ENCODE results near the gene MAPKAPK2.

The MAPKAPK2 gene

DNA sequence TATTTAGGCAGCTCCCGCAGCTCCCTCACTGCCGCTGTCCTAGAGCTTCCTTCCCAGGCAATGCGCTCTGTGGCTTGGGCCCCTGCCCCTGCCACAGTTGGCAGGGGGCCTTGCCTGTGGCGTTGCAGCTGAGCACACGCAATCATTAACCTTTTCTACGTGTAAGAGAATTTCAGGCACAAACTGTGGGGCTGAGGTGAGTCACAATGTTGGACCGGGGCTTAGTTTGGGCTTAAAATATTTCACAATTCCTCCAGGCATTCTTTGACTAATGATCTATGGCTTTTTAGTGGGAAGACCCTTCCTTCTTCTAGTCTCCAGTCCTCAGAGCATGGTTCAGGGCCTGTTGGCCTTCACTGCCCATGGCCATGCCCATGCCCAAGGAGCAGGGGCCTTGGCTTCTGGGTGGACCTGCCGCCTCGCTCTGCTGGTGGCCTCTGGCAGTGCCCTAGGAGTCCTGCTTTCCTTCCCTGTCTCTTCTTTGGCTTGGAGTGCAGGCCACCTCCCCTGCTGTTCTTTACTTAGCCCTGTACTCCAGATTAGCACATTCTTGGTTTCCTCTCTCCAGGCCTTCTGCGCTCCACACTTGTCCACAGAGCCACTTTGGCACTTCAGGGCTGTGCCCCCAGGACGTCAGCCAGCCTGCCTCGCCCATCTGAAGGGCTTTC lies 39.2 kb downstream of the MAPKAPK2 start:
- no peak for DNase-seq

DNA sequence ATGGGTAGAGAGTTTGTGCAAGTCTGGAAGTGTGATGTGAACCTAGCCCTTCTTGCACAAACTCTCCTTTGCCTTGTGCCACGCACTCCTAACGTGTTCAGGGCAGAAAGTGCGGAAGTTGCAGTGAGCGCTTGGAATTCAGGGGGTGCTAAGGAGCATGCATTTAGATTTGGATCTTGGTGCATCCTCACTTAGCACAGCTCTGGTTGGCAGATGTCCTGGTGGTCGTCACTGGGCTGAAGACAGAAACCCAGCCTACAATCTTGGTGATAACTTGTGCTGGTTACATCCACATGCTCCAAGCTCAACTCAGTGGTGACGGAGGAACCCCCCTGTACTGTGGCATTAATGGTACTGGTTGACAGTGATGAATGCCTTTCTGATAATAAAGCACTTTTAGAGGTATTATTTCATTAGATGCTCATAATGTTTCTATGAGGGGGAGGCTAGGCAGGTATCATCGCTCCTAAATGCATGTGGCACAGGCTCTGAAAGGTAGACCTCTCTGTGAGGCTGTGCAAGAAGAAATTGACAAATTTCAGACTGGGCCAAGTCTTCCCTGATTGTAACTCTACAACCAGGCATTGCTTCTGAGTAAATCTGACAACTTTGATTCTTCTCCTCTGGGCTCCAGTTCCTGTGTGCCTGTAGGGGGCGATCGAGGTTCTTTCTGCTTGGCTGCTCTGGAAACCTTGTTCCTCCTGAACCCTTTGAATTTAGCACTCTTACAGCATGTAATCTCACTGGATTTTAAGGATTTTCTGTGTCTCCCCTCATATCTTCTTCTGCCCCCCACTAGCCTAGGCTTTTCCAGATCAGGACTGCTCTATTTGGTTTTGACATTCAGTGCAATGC lies 40.6 kb downstream of the MAPKAPK2 start:
- DNase-seq, result peak; percentile 13

DNA sequence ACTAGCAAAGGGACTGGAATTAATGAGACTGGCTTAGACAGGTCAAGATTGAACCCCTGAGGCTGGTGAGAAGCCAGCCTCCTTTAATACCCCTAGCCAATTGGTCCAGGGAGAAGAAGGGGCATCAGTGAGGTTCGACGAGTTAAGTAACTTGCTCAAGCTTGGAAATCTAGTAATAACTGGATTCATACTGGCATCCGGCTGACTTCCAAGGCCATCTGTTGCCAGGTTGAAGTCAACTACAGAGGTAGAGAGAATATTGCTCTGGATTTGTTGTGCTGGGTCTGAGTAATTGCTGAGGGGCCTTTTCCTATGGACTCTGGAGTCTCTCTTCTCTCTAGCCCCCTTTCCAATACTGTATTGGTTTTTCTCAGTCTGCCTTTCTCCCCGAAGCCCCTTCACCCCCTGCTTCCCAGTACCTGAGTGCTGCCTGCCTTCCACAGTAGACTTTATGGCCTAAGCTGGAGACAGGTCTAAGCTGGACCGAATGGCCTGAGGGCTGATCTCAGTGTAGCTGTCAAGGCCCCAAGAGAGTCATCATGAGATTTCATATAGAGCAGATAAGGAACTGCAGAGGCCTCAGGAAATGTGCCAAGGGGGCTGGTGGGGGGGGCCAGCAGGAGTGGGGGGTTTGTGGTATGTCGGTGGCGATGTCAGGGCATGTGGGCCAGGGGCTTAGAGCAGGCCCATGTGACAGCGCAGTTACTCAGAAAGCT lies 43.4 kb downstream of the MAPKAPK2 start:
- no peak for DNase-seq

DNA sequence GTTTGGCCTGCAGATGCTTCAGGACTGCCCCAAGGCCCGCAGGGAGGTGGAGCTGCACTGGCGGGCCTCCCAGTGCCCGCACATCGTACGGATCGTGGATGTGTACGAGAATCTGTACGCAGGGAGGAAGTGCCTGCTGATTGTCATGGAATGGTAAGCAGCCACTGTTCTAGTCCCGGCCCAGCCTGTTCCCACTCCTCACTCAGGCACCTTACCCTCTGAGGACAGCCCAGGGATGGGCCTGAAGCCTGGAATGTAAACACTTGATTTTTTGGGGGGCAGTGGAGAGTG lies 43.9 kb downstream of the MAPKAPK2 start:
- no peak for DNase-seq

DNA sequence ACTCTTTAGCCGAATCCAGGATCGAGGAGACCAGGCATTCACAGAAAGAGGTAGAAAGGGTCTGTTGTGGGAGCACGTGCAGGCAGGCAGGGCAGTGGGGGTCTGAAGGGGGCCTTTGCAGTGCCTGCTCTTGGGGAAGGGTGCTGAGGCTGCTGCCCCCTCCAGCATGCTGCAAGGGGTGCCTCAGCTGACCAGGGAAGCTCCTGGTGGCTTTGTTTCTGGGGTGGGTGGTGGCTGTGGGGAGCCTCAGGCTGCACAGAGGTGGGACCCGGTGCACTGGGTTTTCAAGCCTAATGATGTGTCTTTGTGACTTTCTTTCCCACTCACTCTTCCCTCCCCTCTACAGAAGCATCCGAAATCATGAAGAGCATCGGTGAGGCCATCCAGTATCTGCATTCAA lies 44.3 kb downstream of the MAPKAPK2 start:
- no peak for DNase-seq

DNA sequence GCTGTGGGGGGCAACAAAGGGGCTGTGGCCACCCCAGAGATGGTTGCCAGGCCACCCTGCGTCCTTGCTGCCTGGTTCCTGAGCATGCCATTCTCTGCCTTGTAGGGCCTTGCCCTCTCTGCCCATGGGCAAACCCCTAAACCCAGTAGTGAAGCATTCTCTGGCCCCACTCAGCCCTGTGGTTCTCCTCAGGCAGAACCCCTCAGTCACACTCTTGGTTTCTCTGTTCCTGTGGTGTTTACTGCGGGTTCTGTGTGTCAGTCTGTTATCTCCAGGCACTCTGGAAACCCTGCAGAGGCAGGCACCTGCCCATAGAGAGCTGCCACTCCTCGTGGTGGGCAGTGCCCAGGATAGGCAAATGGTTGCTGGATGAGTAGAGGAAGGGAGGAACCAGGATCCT lies 44.8 kb downstream of the MAPKAPK2 start:
- DNase-seq, result no peak

DNA sequence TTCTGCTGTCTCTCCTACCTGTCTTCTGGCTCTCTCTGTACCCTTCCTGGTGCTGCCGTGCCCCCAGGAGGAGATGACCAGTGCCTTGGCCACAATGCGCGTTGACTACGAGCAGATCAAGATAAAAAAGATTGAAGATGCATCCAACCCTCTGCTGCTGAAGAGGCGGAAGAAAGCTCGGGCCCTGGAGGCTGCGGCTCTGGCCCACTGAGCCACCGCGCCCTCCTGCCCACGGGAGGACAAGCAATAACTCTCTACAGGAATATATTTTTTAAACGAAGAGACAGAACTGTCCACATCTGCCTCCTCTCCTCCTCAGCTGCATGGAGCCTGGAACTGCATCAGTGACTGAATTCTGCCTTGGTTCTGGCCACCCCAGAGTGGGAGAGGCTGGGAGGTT lies 47.8 kb downstream of the MAPKAPK2 start:
- no peak for DNase-seq

DNA sequence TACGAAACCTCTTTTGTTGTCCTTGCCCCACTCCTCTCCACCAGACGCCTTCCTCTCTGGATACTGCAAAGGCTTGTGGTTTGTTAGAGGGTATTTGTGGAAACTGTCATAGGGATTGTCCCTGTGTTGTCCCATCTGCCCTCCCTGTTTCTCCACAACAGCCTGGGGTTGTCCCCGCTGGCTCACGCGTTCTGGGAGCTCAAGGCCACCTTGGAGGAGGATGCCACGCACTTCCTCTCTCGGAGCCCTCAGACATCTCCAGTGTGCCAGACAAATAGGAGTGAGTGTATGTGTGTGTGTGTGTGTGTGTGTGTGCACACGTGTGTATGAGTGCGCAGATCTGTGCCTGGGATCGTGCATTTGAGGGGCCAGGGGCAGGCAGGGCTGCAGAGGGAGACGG lies 48.3 kb downstream of the MAPKAPK2 start:
- no peak for DNase-seq

DNA sequence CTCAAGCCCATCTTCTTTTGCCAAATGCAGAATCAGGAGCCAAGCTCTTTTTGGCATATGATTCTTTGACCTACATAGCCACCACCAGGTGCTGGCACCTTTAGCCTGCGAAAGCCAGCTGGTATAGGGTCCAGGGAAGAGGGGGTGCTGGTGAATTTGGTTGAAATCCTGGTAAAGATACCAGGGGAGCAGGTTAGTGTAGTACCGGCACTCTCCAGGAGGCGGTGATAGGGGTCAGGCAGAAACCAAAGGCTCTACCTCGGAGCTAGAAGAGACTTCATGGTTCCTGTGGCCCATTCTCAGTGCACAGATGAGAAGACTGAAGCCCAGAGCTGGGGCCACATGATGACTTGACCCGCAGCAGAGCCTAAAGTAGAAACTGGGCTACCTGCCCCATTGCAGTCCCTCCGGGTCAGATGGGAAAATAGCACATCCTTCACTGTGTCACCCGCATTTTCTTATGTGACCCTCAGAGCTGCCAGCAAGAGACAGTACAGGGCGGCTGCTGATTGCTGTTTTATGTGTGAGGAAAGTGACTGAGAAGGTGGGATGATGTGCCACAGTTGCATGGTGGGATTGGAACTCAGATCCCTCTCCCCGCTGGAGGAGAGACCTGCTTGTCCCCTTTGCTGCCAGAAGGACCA lies 49.9 kb downstream of the MAPKAPK2 start:
- DNase-seq, result peak; percentile 61

DNA sequence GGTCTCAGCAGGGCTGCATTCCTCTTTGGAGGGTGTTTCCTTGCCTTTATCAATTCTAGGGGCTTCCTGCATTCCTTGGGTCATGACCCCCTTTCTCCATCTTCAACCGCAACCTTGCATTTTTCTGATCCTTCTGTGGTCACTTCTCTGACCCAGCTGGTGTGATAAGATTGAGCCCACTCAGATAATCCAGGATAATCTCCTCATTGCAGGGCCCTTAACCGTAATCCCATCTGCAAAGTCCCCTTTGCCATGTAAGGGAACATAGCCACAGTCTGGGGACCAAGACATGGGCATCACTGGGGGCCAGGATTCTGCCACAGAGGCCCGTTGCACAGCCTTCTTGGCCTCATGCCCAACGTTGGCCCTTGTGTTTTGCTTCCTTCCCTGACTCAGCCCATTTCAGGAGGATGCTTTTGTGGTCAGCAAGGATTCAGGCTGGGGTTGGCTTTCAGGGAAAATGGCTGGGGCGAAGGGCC lies 50.9 kb downstream of the MAPKAPK2 start:
- no peak for DNase-seq

DNA sequence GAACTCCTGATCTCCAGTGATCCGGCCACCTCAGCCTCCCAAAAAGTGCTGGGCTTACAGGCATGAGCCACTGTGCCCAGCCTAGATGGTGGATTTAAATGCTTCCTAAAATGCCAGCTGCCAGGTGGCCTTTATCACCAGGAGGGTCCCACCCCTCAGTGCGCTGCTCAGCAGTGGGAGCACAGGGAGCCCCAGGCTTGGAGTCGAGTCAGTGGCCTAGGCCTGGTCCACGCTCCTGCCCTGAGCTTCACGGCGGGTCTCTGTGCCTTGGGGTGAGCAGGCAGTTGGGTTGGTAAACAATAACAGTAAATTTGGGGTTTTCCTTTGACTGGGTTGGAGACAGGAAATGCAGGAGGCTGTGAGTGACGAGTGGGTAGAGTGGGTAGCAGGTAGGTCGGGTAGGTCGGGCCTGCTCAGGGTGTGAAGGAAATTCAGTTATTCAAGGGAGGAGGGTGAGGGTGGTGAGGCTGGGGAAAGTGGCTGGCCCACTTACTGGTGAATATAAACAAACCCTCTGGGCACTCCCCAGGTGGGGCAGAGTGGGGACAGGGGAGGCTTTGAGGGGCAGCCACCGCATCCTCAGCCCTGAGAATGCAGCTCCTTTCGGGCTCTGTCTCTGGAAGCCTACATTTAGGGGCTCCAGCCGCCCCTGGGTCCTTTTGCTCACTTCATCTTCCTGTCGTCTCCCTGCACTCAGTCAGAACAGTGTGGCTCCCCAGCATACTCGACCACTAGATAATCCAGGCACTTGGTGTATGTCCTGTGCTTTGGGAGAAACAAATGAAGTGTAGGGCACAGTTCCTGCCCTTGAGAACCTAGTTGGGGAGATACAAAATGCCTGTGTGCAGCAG lies 52.4 kb downstream of the MAPKAPK2 start:
- no peak for DNase-seq

DNA sequence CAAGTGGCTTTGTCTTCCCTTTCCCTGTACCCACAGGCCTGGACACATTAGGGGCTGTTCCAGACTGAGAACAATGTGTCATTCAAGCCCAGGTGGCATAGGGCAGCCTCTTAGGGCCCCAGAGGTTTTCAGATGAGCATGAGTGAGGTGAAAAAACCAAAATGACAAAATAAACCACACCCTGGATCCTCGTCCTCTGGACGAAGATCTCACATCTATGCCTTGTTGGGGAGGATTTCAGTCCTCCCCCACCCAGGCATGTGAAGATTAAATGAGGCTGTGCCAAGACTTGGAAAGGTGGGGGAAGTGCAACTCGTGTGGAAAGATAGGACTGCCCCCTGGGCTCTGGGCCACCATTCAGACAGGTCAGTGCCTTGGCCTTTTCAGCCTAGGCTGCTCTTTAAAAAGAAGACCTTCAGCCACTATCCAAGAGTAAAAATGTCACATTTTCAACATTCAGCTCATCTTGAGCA lies 53.1 kb downstream of the MAPKAPK2 start:
- no peak for DNase-seq

DNA sequence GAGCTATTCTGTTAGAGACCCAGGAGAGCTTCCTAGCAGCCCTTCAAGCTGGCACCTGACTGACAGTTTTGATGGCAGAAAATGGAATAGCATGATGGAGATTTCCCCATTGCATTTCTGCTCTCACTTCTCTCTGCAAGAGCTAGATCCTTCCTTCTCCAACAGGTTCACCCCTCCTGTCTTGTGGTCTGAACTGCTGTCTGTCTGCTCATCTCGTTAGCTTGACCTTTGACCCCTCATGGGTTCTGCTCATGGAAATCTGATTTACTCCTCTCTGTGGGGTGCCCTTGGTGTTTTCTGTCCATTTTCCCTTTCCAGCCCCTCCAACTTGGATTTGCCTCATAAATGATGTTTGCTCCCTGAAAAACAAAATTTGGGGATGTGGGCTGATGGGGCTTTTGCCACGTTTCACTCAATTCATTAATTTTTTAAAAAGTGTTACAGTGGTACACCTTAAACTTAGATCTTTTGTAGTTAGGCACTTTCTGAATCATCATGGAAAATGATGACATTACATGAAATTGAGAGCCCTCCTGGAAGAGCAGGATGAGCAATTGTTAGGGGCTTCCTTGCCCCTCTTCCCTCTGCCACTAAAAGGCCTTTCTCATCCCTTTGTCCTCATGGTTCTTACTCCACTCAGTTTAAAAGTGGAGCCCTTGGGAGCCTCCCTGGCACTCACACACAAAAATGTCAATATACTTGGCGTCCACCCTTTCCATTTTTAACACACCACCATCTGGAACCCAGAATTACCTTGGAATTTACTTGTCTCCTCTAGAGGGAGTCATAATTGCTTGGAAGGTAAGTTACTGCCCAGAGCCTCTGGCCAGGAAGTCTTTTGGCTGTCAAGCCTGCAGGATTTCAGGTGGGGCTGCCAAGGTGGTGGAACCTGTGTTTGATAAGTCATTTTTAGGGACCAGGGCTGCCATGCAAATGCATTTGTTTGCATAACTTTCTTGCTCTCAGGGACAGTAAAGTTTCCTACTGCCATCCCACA lies 54.0 kb downstream of the MAPKAPK2 start:
- no peak for DNase-seq

DNA sequence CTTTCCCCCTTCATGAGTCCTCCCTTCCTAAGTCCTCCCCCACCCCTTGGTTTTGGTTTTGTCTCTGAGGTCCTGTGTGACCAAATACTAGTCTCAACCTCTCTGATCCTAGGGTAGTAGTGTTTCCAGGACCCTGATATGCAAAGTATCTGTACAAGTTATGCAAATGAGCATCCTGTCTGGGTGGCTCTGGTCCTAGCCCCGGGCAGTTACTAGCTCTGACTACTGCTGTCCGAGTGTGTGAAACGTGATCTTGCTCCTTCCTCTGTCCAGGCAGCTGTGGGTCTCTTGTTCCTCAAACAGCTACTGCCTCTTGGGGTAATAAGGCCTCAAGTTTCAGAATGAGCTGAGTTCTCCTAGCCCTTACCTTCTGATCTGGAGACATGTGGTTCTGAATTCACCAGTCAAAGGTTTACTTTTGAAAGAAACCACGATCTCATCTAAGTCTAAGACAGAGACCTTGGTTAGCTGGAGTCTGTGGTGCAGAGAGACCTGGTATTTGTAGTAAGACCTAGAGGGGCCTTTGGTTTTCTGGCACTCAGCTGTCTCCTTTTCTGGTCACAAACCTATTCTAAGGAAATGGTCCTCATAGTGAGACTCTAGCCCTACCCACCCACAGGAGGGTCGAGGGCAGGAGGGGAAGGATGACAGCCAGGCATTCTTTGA lies 54.8 kb downstream of the MAPKAPK2 start:
- DNase-seq, result no peak

DNA sequence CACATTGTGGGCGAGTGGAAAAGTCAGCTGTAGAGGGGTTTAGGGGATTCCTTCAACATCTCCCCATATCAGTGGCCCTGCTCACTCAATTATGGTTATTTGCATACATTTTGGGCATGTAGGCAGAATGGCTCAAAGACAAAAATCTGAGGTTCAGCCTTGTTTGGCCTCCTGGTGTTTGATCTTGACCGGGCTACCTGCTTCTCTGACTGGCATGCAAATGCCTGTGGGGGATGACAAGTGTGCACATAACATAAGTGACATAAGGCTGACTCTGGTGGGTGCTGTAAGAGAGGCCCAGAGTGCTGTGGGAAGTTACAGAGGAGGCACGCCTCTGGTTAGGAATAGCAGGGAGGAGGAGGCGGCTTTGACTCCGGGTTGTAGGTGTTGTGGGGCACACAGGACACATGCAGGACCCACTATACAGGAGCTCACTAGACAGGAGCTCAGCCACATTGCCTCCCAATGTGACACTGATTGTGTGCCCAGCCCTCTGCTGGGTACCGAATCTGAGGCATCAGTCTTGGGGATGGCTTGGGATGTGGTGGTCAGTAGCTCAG lies 56.5 kb downstream of the MAPKAPK2 start:
- DNase-seq, result no peak

DNA sequence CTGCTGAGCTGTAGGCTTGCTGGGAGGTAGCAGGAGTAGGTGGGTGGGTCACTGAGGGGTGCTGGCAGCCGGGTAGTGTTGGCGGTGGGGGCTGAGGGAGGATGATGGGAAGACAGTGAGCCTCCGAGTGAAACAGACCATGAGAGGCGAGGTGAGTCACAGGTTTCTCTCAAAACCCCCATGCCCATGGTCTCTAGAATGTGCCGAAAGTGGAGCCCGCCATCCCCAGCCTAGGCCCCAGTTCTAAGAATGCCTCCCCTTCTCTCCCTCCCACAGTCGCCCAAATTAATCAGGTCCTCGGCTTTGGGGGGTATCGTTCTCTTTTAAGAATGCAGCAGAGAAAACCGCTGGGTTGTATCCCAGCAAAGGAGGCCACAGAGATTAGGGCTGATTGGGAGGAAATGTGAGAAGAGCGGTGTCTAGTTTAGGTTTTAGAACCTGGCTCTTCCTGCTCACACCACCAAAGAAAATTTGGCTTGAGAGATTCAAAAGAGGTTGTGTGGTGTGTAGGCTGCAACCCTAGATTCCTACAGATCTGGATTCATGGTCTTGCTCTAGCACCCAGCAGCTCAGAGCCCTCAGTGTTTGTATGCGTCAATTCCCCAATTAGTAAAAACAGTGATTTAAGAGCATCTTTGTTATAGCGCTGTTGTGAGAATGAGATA lies 58.1 kb downstream of the MAPKAPK2 start:
- no peak for DNase-seq

DNA sequence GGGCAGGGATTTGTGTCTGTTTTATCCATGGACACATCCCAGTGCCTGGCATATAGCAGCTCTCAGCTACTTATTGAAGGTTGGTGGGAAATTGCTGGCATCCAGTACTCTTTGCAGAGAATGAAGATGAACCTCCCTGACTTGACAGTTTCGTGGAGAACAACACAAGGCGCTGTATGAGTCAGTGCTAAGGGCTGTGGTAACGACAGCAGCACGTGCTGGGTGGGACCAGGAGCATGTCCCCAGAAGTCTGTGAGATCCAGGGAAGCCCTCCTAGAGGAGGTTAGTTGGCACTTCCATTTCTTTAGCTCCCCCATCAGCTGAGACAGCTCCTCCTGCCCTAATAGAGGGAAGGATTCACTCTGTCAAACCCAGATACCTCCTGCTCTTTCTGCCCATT lies 60.0 kb downstream of the MAPKAPK2 start:
- no peak for DNase-seq

DNA sequence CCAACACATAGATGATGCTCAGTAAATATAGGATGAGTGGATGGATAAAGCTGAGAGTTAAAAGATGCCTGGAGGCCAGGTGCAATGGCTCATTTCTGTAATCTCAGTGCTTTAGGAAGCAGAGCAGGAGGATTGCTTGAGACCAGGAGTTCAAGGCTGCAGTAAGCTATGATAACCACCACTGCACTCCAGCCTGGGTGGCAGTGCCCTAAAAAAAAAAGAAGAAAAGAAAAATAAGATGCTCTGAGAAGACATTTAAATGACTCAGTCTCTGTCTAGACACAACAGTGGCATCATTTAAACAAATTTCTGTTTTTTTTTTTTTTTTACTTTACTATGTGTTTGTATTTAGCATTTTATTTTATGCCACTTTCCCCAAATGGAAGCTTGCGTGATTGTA lies 60.6 kb downstream of the MAPKAPK2 start:
- DNase-seq, result no peak

DNA sequence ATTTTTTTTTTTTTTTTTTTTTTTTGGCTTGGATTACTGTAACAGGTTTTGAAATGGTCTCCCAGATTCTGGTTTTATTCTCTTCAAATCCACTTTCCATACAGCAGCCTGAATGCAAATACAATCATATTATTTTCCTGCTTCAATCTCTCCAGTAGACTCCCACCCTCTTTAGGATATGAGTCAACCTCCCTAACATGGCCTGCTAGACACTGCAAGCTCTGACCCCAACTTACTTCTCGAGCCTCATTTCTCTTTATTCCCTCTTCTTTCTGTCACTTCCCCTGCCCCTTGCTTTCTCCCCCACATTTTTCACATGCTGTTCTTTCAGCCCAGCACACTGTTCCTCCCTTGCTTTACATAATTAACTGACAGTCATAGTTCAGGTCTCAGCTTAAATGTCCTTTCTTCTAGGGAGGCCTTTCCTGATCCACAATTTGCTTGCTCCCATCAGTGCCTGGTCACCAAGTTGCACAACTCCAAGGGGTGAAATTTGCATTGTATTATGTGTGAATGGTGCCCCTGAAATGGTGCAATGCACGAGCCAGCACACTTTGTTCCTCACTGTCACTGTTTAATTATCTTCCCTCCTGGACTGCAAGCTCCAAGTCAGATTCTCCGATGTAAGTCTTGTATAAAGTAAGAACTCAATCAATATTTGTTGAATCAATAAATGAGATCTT lies 63.8 kb downstream of the MAPKAPK2 start:
- DNase-seq, result no peak
